ENCODE measurements around the gene PARD6A.

- TF ChIP-seq CTCF (conservative IDR thresholded peaks at IDR 0.05 in 1 of 2, IDR thresholded peaks at IDR 0.05 in 1 of 2; ENCODE audit: low read depth in 1 of 2, low read length in 2 of 2): no peak
- TF ChIP-seq EZH2 (IDR thresholded peaks at IDR 0.05; ENCODE audit: low read length, missing control alignments): peak; percentile 5
These were observed 13.1 kb upstream of the PARD6A start for GRCh38 chr16:67647681-67648080.

All from fibroblast of lung (primary cell).